C4-2B (cell line): ENCODE measurements around the gene C16orf87.

ENCODE experiments used
- H3K27ac ChIP-seq: fragments of 450-650 bp; 2 replicates; pipeline ENCODE4 v1.5.1; 2017
- CTCF ChIP-seq: fragments of 450-650 bp; conservative IDR thresholded peaks from 2 replicates; pipeline ENCODE4 v1.5.1; 2017; ENCODE audit warnings: mild to moderate bottlenecking
- ZFX ChIP-seq: fragments of 450-650 bp; IDR thresholded peaks from 2 replicates; pipeline ENCODE4 v1.6.1; 2017

C16orf87 gene

GRCh38 chr16:46783800-46784199 lies 47.2 kb downstream of the C16orf87 start:
- H3K27ac ChIP-seq = no peak overlapping the region
- TF ChIP-seq ZFX (no peak), CTCF (no peak)

- H3K27ac ChIP-seq = no peak overlapping the region
- TF ChIP-seq CTCF (no peak), ZFX (no peak)
Observed at GRCh38 chr16:46782320-46782719, 48.7 kb downstream of the C16orf87 start.

GRCh38 chr16:46777804-46778203 lies 53.2 kb downstream of the C16orf87 start:
- H3K27ac ChIP-seq = no peak overlapping the region
- no peak for TF ChIP-seq CTCF
- TF ChIP-seq ZFX = no peak

GRCh38 chr16:46775214-46775613 lies 55.8 kb downstream of the C16orf87 start:
- no peak overlapping the region for H3K27ac ChIP-seq
- TF ChIP-seq CTCF (no peak), ZFX (no peak)

- TF ChIP-seq CTCF (no peak), ZFX (no peak)
- no peak overlapping the region for H3K27ac ChIP-seq
Observed at GRCh38 chr16:46774743-46775177, 56.2 kb downstream of the C16orf87 start.

- no peak overlapping the region for H3K27ac ChIP-seq
Observed at GRCh38 chr16:46772463-46772862, 58.5 kb downstream of the C16orf87 start.

GRCh38 chr16:46768809-46769208 lies 62.2 kb downstream of the C16orf87 start:
- no peak for TF ChIP-seq ZFX
- no peak for TF ChIP-seq CTCF
- H3K27ac ChIP-seq = no peak overlapping the region

More at GRCh38 chr16:46772463-46772862, 58.5 kb downstream of the C16orf87 start:
- TF ChIP-seq ZFX (no peak), CTCF (no peak)
